CD4-positive, alpha-beta T cell (primary cell): ENCODE results near the gene MRGPRD. TPM values are rescaled to one million over a fixed set of nuclear protein-coding genes. Genes with fewer than 3 reads are reported as not detected.

Source experiments
- ATAC-seq: fragments of 200-7000 bp; cut with Tn5 transposase; one replicate; pipeline ENCODE4 v1.10.0; 2022; ENCODE audit warnings: mild to moderate bottlenecking; ENCODE audit not compliant: poor library complexity
- CTCF ChIA-PET: fragments of 350-600 bp; sonication (Branson Sonifier 250); formaldehyde crosslinking; loops from one replicate; lab custom pipeline; 2021; ENCODE audit warnings: antibody characterized with exemption, inconsistent platforms; lab: Charles Lee
- POLR2A ChIA-PET: fragments of 350-600 bp; sonication (Branson Sonifier 250); formaldehyde crosslinking; loops from one replicate; lab custom pipeline; 2021; ENCODE audit warnings: antibody characterized with exemption, inconsistent platforms; lab: Charles Lee
- DNase-seq, 14 experiments: peaks; one replicate each; pipeline ENCODE4 v3.0.0-alpha.2; 2013 to 2020; ENCODE audit warnings: mixed read lengths in 2 of 14
- H3K27ac ChIP-seq, 2 donors: one replicate each; pipeline versions ENCODE4 v1.5.1 to v1.7.0; 2013; ENCODE audit warnings: low read length in 2 of 2, low read depth in 1 of 2, mild to moderate bottlenecking in 1 of 2
- H3K27me3 ChIP-seq, 2 experiments: 1 replicate in 1 of 2; 2 replicates in 1 of 2; pipeline versions ENCODE4 v1.6.1 to v1.7.0; 2013; ENCODE audit warnings: low read length in 2 of 2, control low read depth in 1 of 2, mild to moderate bottlenecking in 1 of 2, moderate library complexity in 1 of 2; ENCODE audit not compliant: insufficient read depth in 2 of 2, control insufficient read depth in 1 of 2
- H3K36me3 ChIP-seq: one replicate; pipeline ENCODE4 v1.6.1; 2013; ENCODE audit warnings: low read length, control low read depth; ENCODE audit not compliant: insufficient read depth
- H3K4me1 ChIP-seq: one replicate; pipeline ENCODE4 v1.6.1; 2013; ENCODE audit warnings: low read length, control low read depth; ENCODE audit not compliant: insufficient read depth
- H3K4me3 ChIP-seq: one replicate; pipeline ENCODE4 v1.5.1; 2013; ENCODE audit warnings: mild to moderate bottlenecking, low read length, moderate library complexity
- H3K9me3 ChIP-seq, 2 experiments: 1 replicate in 1 of 2; 2 replicates in 1 of 2; pipeline versions ENCODE4 v1.6.1 to v1.7.0; 2013; ENCODE audit warnings: low read length in 2 of 2, mild to moderate bottlenecking in 2 of 2, control low read depth in 1 of 2, moderate library complexity in 1 of 2; ENCODE audit not compliant: control insufficient read depth in 1 of 2, insufficient read depth in 1 of 2
- H3K27ac Mint-ChIP-seq: one replicate; pipeline ENCODE4 v1.8.0; 2020; ENCODE audit warnings: mixed read lengths
- H3K27me3 Mint-ChIP-seq: one replicate; pipeline ENCODE4 v1.8.0; 2021; ENCODE audit warnings: mixed read lengths
- H3K36me3 Mint-ChIP-seq: one replicate; pipeline ENCODE4 v1.8.0; 2021; ENCODE audit warnings: low read depth, mixed read lengths
- H3K4me1 Mint-ChIP-seq: one replicate; pipeline ENCODE4 v1.8.0; 2021; ENCODE audit warnings: low read depth, mixed read lengths
- H3K4me3 Mint-ChIP-seq: one replicate; pipeline ENCODE4 v1.8.0; 2020; ENCODE audit warnings: mild to moderate bottlenecking, mixed read lengths
- H3K9me3 Mint-ChIP-seq: one replicate; pipeline ENCODE4 v1.8.0; 2020; ENCODE audit warnings: mixed read lengths
- CTCF ChIP-seq: fragments of 200-600 bp; IDR thresholded peaks from one replicate; pipeline ENCODE4 v1.8.0; 2022; ENCODE audit warnings: antibody characterized with exemption, mild to moderate bottlenecking
- intact Hi-C, 2 experiments: fragments of 100-400 bp; cut with DNase I in 1 of 2; cut with micrococcal nuclease in 1 of 2; formaldehyde crosslinking; loops; one replicate each; pipeline versions ENCODE4 v1.15.1 to v1.9.0; 2023 to 2025; cut with DNase I, micrococcal nuclease
- total RNA-seq, 174 experiments: library from RNA in 2 of 174; stranded (reverse) in 2 of 174; gene quantifications; one replicate each; pipeline ENCODE4 v1.2.3 and lab custom pipeline; 2021 to 2026

Gene MRGPRD
- total RNA-seq, 2 experiments from 2014 or later: not detected

- Mint-ChIP-seq H3K27me3 (no peaks in the 10 kb centered on the region), H3K36me3 (peaks cover 48% of the 10 kb centered on the region), H3K27ac (no peak overlapping the region), H3K9me3 (no peaks in the 10 kb centered on the region), H3K4me1 (no peaks in the 10 kb centered on the region), H3K4me3 (no peak overlapping the region)
- intact Hi-C loops: no loop called here
- no peak overlapping the region for H3K4me3 ChIP-seq
- no peak for TF ChIP-seq CTCF
- no peaks in the 10 kb centered on the region for H3K9me3 ChIP-seq
- DNase-seq (no peak), ATAC-seq (no peak)
- ChIA-PET CTCF (no interaction called here), POLR2A (no interaction called here)
- no peak overlapping the region for H3K27ac ChIP-seq
- peaks cover 76% of the 10 kb centered on the region for H3K36me3 ChIP-seq
- H3K4me1 ChIP-seq: no peaks in the 10 kb centered on the region
- H3K27me3 ChIP-seq: no peaks in the 10 kb centered on the region
These were observed 47.0 kb downstream of the MRGPRD start for GRCh38 chr11:68933605-68934320.

- no peak for TF ChIP-seq CTCF
- Histone ChIP-seq H3K4me1 (no peaks in the 10 kb centered on the region), H3K27me3 (no peaks in the 10 kb centered on the region), H3K27ac (no peak overlapping the region), H3K4me3 (no peak overlapping the region), H3K36me3 (peaks cover 76% of the 10 kb centered on the region), H3K9me3 (no peaks in the 10 kb centered on the region)
- Mint-ChIP-seq H3K27me3 (no peaks in the 10 kb centered on the region), H3K4me3 (no peak overlapping the region), H3K27ac (no peak overlapping the region), H3K36me3 (peaks cover 54% of the 10 kb centered on the region), H3K9me3 (no peaks in the 10 kb centered on the region), H3K4me1 (no peaks in the 10 kb centered on the region)
- CTCF ChIA-PET: no interaction called here
- intact Hi-C loops: no loop called here
- DNase-seq (no peak), ATAC-seq (no peak)
- POLR2A ChIA-PET: no interaction called here
These were observed 47.7 kb downstream of the MRGPRD start for GRCh38 chr11:68932933-68933577.

GRCh38 chr11:68932358-68932757, 48.4 kb downstream of the MRGPRD start:
- H3K4me3 Mint-ChIP-seq: no peak overlapping the region
- TF ChIP-seq CTCF: no peak
- POLR2A ChIA-PET: no interaction called here
- no peaks in the 10 kb centered on the region for H3K4me1 Mint-ChIP-seq
- DNase-seq: no peak
- Histone ChIP-seq H3K9me3 (no peaks in the 10 kb centered on the region), H3K4me1 (no peaks in the 10 kb centered on the region), H3K36me3 (peaks cover 80% of the 10 kb centered on the region), H3K27me3 (no peaks in the 10 kb centered on the region), H3K4me3 (no peak overlapping the region), H3K27ac (no peak overlapping the region)
- no peaks in the 10 kb centered on the region for H3K9me3 Mint-ChIP-seq
- no peak overlapping the region for H3K27ac Mint-ChIP-seq
- intact Hi-C loops: no loop called here
- H3K27me3 Mint-ChIP-seq: no peaks in the 10 kb centered on the region
- CTCF ChIA-PET: no interaction called here
- no peak for ATAC-seq
- H3K36me3 Mint-ChIP-seq: peaks cover 61% of the 10 kb centered on the region
